ENCODE results near the gene LRRC7. TPM values are rescaled to one million over a fixed set of nuclear protein-coding genes. Genes with fewer than 3 reads are reported as not detected.
A peak's percentile ranks its signal among the peaks of the same experiment; 100 is the strongest.
"Not testable (repeated sequence)": the region's sequence is repeated elsewhere in the genome, so short reads cannot be mapped to it uniquely, and the experiment has no call there.

The LRRC7 gene
- total and polyA plus RNA-seq, 4 donors = 19.5 to 75.0 (median 46.5) TPM

DNA sequence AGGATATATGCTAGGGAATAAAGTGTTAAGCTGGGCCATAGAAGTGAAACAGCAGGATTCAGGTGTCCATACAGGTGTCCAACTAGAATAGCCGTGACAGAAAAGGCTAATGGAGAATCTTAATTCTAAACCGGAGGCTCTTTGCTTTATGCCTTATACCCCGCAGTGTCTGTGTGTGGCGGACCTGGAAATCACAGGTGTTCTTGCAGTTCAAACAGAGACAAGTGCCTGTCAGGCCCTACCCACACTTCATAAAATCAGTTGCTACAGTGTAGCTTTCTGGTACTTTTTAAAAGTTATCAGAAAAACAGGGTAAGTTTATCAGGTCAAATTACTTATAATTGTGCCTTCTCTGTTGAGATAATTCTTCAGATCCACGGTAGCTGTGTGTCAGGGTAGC lies 293.9 kb downstream of the LRRC7 start:
- no peaks in the 10 kb centered on the region for H3K4me1 ChIP-seq (ENCODE audit: control insufficient read depth, insufficient read depth, low read length)
- no peaks in the 10 kb centered on the region for H3K36me3 ChIP-seq (ENCODE audit: control insufficient read depth, insufficient read depth, low read length)
- no peaks in the 10 kb centered on the region for H3K27me3 ChIP-seq (ENCODE audit: control insufficient read depth, insufficient read depth, low read length)
- 70% methylated on average over 3 of the region's 5 CpGs for WGBS (ENCODE audit: insufficient coverage)
- no peaks in the 10 kb centered on the region for H3K9me3 ChIP-seq (ENCODE audit: control insufficient read depth, insufficient read depth, low read length)
- no peak for DNase-seq (ENCODE audit: low read depth in 4 of 6, low spot score in 6 of 6)
- no peak overlapping the region for H3K4me3 ChIP-seq (ENCODE audit: low read depth, low read length)
- no peak overlapping the region for H3K27ac ChIP-seq (ENCODE audit: low read depth, low read length)

DNA sequence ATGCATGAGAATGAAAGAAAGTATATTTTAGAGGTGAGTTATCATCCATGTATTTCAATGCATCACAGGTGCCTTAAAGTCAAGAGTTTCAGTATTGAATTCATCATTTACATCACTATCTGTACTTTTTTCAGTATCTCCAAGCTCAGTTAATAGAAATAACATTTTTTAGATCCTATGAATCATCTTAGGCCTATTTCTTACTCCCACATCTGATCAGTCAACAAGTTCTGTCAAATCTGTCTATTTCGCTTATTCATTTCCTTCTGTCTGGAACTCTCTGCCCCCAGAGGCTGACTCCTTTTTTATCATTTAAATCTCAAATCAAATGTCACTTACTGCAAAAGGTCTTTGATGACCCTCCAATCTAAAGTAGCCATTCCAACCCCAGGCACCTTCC lies 295.2 kb downstream of the LRRC7 start:
- Histone ChIP-seq H3K27ac (ENCODE audit: low read depth, low read length) (no peak overlapping the region), H3K9me3 (ENCODE audit: control insufficient read depth, insufficient read depth, low read length) (no peaks in the 10 kb centered on the region), H3K36me3 (ENCODE audit: control insufficient read depth, insufficient read depth, low read length) (no peaks in the 10 kb centered on the region), H3K4me3 (ENCODE audit: low read depth, low read length) (no peak overlapping the region), H3K27me3 (ENCODE audit: control insufficient read depth, insufficient read depth, low read length) (no peaks in the 10 kb centered on the region), H3K4me1 (ENCODE audit: control insufficient read depth, insufficient read depth, low read length) (no peaks in the 10 kb centered on the region)
- WGBS (ENCODE audit: insufficient coverage) = 100% methylated on average over 1 of the region's 1 CpG
- no peak for DNase-seq (ENCODE audit: low read depth in 4 of 6, low spot score in 6 of 6)

DNA sequence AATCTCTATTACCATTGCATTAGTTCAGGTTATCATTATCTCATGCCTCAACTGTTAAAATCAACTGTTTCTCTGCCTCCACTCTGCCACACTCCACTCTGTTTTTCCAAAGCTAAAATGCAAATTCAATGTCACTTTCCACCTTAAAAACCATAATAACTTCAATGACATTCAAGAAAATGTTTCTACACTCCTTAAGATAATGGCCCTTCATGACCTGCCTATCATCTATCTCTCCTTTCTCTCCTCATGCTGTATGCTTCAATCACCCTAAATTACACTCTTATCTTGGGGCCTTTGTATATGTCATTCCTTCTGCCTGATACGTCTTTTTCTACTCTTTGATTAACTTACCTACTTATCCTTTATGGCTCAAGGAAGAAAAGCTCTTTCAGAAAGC lies 296.0 kb downstream of the LRRC7 start:
- Histone ChIP-seq H3K4me1 (ENCODE audit: control insufficient read depth, insufficient read depth, low read length) (no peaks in the 10 kb centered on the region), H3K9me3 (ENCODE audit: control insufficient read depth, insufficient read depth, low read length) (no peaks in the 10 kb centered on the region), H3K36me3 (ENCODE audit: control insufficient read depth, insufficient read depth, low read length) (no peaks in the 10 kb centered on the region), H3K27ac (ENCODE audit: low read depth, low read length) (no peak overlapping the region), H3K4me3 (ENCODE audit: low read depth, low read length) (no peak overlapping the region), H3K27me3 (ENCODE audit: control insufficient read depth, insufficient read depth, low read length) (no peaks in the 10 kb centered on the region)
- DNase-seq (ENCODE audit: low read depth in 4 of 6, low spot score in 6 of 6) = no peak
- 78% methylated on average over 1 of the region's 1 CpG for WGBS (ENCODE audit: insufficient coverage)

DNA sequence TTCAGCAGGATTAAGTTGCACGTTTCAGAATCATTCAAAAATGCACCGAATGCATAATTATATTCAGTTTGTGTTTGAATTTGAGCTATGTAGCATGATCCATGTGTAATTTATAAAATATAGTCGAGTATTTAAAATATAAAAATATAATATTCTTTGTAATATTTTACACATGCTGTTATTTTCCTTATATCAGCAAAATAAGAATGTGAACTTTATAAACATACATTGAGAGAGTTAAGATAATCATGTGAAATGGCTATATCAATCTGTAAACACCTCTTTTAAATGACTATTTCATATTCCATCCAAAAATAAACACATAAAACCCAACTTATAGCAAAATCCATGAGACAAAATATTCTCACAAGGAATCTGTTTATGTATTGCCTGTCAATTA lies 303.7 kb downstream of the LRRC7 start:
- Histone ChIP-seq H3K36me3 (ENCODE audit: control insufficient read depth, insufficient read depth, low read length) (no peaks in the 10 kb centered on the region), H3K27ac (ENCODE audit: low read depth, low read length) (no peak overlapping the region), H3K4me1 (ENCODE audit: control insufficient read depth, insufficient read depth, low read length) (no peaks in the 10 kb centered on the region), H3K4me3 (ENCODE audit: low read depth, low read length) (no peak overlapping the region), H3K9me3 (ENCODE audit: control insufficient read depth, insufficient read depth, low read length) (no peaks in the 10 kb centered on the region), H3K27me3 (ENCODE audit: control insufficient read depth, insufficient read depth, low read length) (no peaks in the 10 kb centered on the region)
- WGBS (ENCODE audit: insufficient coverage) = no CpG with 5 or more reads among the region's 3 CpGs
- DNase-seq (ENCODE audit: low read depth in 4 of 6, low spot score in 6 of 6) = no peak

DNA sequence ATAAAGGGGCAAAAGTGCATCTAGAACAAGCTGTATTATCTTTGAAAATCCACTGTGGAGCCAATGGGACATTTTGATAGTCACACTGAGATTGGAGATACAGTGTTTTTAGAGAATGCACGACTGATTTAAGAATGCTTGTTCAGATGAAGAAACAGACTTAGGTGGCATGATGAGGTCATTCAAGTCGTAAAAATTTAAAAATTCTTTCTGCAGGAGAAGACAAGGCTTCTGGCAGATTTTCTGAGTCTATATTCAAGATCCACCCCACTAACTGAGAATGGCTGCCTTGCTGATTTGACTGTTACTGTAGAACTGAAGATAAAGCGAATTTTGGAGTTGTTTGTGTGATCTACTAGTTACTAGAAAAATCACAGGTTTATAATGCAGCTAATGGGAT lies 310.6 kb downstream of the LRRC7 start:
- Histone ChIP-seq H3K27ac (ENCODE audit: low read depth, low read length) (no peak overlapping the region), H3K9me3 (ENCODE audit: control insufficient read depth, insufficient read depth, low read length) (no peaks in the 10 kb centered on the region), H3K4me1 (ENCODE audit: control insufficient read depth, insufficient read depth, low read length) (no peaks in the 10 kb centered on the region), H3K27me3 (ENCODE audit: control insufficient read depth, insufficient read depth, low read length) (no peaks in the 10 kb centered on the region), H3K4me3 (ENCODE audit: low read depth, low read length) (no peak overlapping the region), H3K36me3 (ENCODE audit: control insufficient read depth, insufficient read depth, low read length) (no peaks in the 10 kb centered on the region)
- DNase-seq (ENCODE audit: low read depth in 4 of 6, low spot score in 6 of 6) = no peak
- 73% methylated on average over 2 of the region's 3 CpGs for WGBS (ENCODE audit: insufficient coverage)

DNA sequence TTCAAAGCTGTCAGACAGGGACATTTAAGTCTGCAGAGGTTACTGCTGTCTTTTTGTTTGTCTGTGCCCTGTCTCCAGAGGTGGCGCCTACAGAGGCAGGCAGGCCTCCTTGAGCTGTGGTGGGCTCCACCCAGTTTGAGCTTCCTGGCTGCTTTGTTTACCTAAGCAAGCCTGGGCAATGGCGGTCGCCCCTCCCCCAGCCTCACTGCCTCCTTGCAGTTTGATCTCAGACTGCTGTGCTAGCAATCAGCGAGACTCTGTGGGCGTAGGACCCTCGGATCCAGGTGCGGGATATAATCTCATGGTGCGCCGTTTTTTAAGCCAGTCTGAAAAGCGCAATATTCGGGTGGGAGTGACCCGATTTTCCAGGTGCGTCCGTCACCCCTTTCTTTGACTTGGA lies 320.3 kb downstream of the LRRC7 start:
- not testable (repeated sequence) for H3K4me1 ChIP-seq (ENCODE audit: control insufficient read depth, insufficient read depth, low read length); DNase-seq (ENCODE audit: low read depth in 4 of 6, low spot score in 6 of 6); H3K27ac ChIP-seq (ENCODE audit: low read depth, low read length); H3K9me3 ChIP-seq (ENCODE audit: control insufficient read depth, insufficient read depth, low read length); H3K4me3 ChIP-seq (ENCODE audit: low read depth, low read length); H3K36me3 ChIP-seq (ENCODE audit: control insufficient read depth, insufficient read depth, low read length); H3K27me3 ChIP-seq (ENCODE audit: control insufficient read depth, insufficient read depth, low read length)
- 83% methylated on average over 8 of the region's 14 CpGs for WGBS (ENCODE audit: insufficient coverage)

DNA sequence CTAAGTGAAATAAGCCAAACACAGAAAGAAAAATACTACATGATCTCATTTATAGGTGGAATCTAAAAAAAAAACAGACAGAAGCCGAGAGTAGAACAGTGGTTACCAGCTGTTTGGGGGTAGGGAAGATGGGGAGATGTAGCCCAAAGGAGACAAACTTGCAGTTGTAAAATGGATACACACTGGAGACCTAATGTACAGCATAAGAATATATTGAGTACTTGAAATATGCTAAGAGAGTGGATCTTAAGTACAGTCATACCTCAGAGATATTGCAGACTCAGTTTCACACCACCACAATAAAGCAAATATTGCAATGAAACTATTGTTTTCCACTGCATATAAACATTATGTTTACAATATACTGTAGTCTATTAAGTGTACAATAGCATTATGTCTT lies 320.9 kb downstream of the LRRC7 start:
- no peak for DNase-seq (ENCODE audit: low read depth in 4 of 6, low spot score in 6 of 6)
- H3K9me3 ChIP-seq (ENCODE audit: control insufficient read depth, insufficient read depth, low read length) = peaks cover 9% of the 10 kb centered on the region
- no peaks in the 10 kb centered on the region for H3K4me1 ChIP-seq (ENCODE audit: control insufficient read depth, insufficient read depth, low read length)
- H3K27ac ChIP-seq (ENCODE audit: low read depth, low read length) = no peak overlapping the region
- H3K27me3 ChIP-seq (ENCODE audit: control insufficient read depth, insufficient read depth, low read length) = no peaks in the 10 kb centered on the region
- H3K4me3 ChIP-seq (ENCODE audit: low read depth, low read length) = no peak overlapping the region
- H3K36me3 ChIP-seq (ENCODE audit: control insufficient read depth, insufficient read depth, low read length) = no peaks in the 10 kb centered on the region
- no CpG with 5 or more reads among the region's 1 CpG for WGBS (ENCODE audit: insufficient coverage)

DNA sequence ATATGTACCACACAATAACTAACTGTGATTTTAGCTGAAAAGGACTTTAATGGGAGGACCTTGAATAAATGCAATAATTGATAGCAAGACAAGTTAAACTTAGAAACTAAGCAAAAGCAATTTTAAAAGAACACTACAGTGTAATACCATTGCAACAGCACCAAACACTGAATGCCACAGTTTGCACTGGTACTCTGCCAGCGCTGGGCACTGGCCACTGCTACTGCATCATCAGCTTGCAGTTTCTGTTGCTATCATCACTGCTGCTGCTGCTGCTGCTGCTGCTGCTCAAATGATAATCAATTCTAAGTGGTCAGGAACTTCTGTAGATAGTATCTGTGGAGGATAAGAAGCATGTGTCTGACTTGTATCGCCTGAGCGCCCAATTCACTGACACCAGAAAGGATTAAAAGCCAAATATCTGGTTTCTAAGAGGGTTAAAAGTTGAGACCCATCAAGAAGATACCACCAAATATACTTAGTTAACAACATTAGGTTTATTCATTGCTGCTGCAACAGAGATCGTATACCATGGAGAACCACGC lies 330.8 kb downstream of the LRRC7 start:
- 92% methylated on average over 3 of the region's 5 CpGs for whole genome bisulfite sequencing (ENCODE audit: insufficient coverage)

DNA sequence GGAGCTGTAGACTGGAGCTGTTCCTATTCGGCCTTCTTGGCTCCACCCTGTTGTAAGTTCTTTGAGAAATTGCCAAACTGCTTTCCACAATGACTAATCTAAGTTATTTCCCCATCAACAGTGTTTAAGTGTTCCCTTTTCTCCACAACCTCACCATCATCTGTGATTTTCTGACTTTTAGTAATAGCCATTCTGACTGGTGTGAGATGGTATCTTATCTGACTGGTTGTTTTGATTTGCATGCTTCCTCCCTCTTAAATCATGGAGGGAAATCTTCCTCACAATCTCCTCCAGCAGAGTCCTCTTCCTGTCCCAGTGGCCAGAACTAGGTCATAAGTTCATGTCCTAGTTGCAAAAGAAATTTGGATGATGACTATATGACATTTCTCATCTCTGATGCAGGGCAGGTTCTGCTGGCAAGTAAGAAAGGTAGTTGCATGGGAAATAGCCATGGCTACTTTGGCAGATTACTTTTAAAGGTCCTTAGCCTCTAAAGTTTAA lies 343.6 kb downstream of the LRRC7 start:
- Histone ChIP-seq H3K27me3 (ENCODE audit: control insufficient read depth, insufficient read depth, low read length) (no peaks in the 10 kb centered on the region), H3K9me3 (ENCODE audit: control insufficient read depth, insufficient read depth, low read length) (no peaks in the 10 kb centered on the region), H3K36me3 (ENCODE audit: control insufficient read depth, insufficient read depth, low read length) (no peaks in the 10 kb centered on the region), H3K4me1 (ENCODE audit: control insufficient read depth, insufficient read depth, low read length) (no peaks in the 10 kb centered on the region), H3K27ac (ENCODE audit: low read depth, low read length) (no peak overlapping the region), H3K4me3 (ENCODE audit: low read depth, low read length) (no peak overlapping the region)
- DNase-seq (ENCODE audit: low read depth in 4 of 6, low spot score in 6 of 6) = no peak
- no CpG with 5 or more reads among the region's 1 CpG for WGBS (ENCODE audit: insufficient coverage)

More for the DNA sequence above, 330.8 kb downstream of the LRRC7 start:
- H3K4me3 ChIP-seq (ENCODE audit: low read depth, low read length) = no peak overlapping the region
- H3K27me3 ChIP-seq (ENCODE audit: control insufficient read depth, insufficient read depth, low read length) = no peaks in the 10 kb centered on the region
- no peaks in the 10 kb centered on the region for H3K9me3 ChIP-seq (ENCODE audit: control insufficient read depth, insufficient read depth, low read length)
- no peaks in the 10 kb centered on the region for H3K36me3 ChIP-seq (ENCODE audit: control insufficient read depth, insufficient read depth, low read length)
- no peaks in the 10 kb centered on the region for H3K4me1 ChIP-seq (ENCODE audit: control insufficient read depth, insufficient read depth, low read length)
- peak in 1 of 6 donors; percentile 18 for DNase-seq (ENCODE audit: low read depth in 4 of 6, low spot score in 6 of 6)
- no peak overlapping the region for H3K27ac ChIP-seq (ENCODE audit: low read depth, low read length)

DNA sequence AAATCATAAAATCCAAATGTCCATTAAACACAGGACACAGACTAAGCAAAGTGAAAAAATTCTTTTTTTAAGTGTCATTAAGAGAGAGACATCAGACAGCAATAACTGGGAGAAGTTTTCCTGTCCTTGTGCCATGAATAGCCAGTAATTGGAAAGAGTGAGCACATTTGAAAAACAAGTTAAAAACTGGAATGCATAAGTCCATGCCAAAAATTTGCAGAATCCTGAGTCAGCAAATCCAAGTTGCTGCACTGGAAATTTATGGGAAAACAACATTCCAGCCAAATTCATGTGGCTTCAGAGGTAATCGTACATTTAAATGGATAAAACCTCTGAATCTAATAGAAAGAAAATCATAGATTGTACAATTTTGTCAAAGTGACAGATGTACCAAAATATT lies 346.3 kb downstream of the LRRC7 start:
- no peaks in the 10 kb centered on the region for H3K9me3 ChIP-seq (ENCODE audit: control insufficient read depth, insufficient read depth, low read length)
- H3K4me3 ChIP-seq (ENCODE audit: low read depth, low read length) = no peak overlapping the region
- peak in 3 of 6 donors; percentile 5 to 73 (median 11) for DNase-seq (ENCODE audit: low read depth in 4 of 6, low spot score in 6 of 6)
- WGBS (ENCODE audit: insufficient coverage) = no CpG with 5 or more reads among the region's 1 CpG
- no peaks in the 10 kb centered on the region for H3K36me3 ChIP-seq (ENCODE audit: control insufficient read depth, insufficient read depth, low read length)
- H3K27ac ChIP-seq (ENCODE audit: low read depth, low read length) = no peak overlapping the region
- no peaks in the 10 kb centered on the region for H3K4me1 ChIP-seq (ENCODE audit: control insufficient read depth, insufficient read depth, low read length)
- no peaks in the 10 kb centered on the region for H3K27me3 ChIP-seq (ENCODE audit: control insufficient read depth, insufficient read depth, low read length)
